NCI-H82 (cell line): ENCODE data around the gene HTT.
"Not testable (repeated sequence)": the region's sequence is repeated elsewhere in the genome, so short reads cannot be mapped to it uniquely, and the experiment has no call there.

Experiments
- DNase-seq: peaks from one replicate; lab custom pipeline; 2025; lab: John Stamatoyannopoulos, UW

HTT gene

GRCh38 chr4:3082925-3083515 lies 8.5 kb downstream of the HTT start:
- DNase-seq, result no peak

GRCh38 chr4:3083732-3084131 lies 9.3 kb downstream of the HTT start:
- DNase-seq, result no peak

- no peak for DNase-seq
Observed at GRCh38 chr4:3085948-3086670, 11.6 kb downstream of the HTT start.

GRCh38 chr4:3087115-3087797 lies 12.8 kb downstream of the HTT start:
- no peak for DNase-seq

DNA sequence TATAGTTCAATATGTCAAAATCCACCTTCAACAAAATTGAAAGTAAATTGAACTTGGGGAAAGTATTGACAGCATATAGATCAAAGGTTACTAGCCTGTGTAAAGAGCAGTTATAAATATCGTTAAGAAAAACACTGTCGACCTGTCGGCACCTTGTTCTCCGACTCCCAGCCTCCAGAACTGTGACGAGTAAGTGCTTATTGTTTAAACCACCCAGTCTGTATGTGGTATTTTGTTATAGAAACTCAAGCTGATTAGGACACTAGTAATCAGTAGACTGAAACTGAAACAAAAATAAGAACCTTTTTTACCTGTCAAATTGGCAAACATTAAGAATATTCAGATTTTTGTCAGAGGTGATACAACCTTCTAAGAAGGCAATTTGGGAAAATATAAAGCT lies 17.0 kb downstream of the HTT start:
- DNase-seq, result no peak

- DNase-seq, result not testable (repeated sequence)
Observed at GRCh38 chr4:3094701-3095100, 20.2 kb downstream of the HTT start.

DNA sequence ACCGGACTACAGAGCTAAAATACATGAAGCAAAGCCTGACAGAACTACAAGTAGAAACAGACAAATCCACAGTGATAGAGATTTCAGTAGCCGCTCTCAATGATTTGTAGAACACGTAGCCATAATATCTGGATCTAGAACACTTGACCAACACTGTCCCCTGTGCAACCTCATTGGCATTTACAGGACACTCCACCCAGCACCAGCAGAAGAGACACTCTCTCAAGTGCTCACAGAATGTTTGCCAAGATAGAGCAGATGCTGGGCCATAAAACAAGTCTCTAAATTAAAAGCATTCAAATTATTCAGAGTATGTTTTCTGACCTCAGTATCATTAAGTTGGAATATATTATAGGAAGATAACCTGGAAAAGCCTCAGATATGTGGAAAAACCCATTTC lies 21.7 kb downstream of the HTT start:
- no peak for DNase-seq

- DNase-seq, result no peak
Observed at GRCh38 chr4:3098346-3098745, 23.9 kb downstream of the HTT start.

GRCh38 chr4:3106339-3107186 lies 32.1 kb downstream of the HTT start:
- peak; percentile 77 for DNase-seq

DNA sequence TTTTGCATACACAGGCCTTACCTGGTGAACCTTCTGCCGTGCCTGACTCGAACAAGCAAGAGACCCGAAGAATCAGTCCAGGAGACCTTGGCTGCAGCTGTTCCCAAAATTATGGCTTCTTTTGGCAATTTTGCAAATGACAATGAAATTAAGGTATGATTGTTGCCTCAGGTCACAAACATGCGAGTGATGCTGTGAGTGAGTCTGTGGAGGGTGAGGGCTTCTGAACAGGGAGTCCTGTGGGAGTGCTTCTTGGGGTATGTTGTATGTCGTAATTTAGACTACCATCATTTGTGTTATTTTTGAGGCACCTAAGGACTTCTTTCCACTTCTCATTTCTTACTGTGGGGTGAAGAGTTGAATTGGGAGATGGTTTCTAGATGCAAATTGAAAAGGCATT lies 32.8 kb downstream of the HTT start:
- DNase-seq, result no peak

DNA sequence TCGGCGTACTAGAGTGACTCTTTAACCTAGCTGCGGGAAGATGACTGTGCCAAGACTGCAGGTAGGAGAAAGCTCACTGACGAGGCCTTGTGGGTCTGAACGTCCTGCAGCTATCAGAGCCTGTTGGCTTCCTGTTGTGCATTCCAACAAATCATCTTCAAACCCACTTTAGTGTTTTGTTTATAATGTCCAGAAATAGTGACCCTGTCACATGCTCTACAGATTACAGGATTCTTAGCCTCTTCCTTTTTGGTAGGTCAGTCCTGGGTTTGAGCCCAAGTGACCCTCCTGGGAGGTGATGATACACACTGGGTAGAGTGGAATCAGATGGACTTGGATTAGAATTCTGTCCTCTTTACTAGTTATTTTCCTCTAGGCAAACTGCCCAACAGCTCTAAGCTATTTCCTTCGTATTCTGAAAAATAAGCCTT lies 33.2 kb downstream of the HTT start:
- DNase-seq, result no peak

DNA sequence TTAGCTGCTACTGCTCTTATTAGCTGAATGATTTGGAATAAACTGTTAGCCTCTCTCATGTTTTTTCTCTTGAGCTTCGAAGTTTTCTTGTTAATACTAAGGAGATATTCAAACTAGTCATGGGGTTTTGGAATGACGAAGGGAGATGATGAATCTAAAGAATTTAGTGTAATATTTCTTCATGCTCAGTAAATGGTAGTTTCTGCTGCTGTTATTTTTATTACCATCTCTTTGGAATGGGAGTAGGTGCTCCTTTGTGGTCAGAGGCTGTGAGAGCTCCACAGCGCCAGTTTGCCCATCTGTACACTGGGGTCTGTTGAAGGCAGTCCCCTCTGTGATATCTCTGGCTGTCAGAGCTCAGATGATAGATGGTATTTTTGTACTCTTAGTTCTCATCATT lies 33.7 kb downstream of the HTT start:
- DNase-seq, result no peak

DNA sequence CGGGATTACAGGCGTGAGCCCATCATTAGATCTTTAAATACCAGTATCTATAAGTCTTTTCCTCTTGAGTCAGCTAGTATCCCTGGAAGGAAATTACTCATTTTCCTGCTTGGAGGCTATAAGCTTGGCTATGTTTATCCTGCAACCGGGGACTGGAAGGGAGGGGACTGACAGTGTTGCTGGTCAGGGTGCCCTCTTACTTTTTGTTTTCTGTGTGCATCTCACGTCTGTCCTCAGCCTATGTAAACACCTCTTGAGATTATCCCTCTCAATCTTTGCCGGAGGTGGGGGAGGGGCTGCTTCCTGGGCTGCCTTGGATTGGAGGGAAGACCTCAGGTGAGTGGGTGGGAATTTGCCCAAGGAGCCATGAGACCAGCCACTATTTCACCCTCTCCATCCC lies 37.0 kb downstream of the HTT start:
- DNase-seq, result peak; percentile 65

DNA sequence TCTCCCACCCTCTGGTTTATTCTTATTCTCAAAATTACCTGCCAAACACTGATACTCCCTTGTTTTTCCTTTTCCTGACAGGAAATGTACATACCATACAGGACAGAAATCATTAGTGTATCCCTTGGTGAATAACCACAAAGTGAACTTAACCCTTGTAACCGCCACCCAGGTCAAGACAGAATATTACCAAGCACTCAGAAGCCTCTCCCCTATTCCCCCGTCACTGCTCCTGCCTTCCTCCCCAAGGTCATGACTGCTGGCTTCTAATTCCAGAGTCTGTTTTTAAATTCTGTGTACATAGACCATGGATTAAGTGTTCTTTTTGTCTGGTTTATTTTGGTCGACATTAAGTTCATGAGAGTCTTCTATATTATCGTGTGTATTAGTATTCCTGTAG lies 37.7 kb downstream of the HTT start:
- DNase-seq, result no peak

DNA sequence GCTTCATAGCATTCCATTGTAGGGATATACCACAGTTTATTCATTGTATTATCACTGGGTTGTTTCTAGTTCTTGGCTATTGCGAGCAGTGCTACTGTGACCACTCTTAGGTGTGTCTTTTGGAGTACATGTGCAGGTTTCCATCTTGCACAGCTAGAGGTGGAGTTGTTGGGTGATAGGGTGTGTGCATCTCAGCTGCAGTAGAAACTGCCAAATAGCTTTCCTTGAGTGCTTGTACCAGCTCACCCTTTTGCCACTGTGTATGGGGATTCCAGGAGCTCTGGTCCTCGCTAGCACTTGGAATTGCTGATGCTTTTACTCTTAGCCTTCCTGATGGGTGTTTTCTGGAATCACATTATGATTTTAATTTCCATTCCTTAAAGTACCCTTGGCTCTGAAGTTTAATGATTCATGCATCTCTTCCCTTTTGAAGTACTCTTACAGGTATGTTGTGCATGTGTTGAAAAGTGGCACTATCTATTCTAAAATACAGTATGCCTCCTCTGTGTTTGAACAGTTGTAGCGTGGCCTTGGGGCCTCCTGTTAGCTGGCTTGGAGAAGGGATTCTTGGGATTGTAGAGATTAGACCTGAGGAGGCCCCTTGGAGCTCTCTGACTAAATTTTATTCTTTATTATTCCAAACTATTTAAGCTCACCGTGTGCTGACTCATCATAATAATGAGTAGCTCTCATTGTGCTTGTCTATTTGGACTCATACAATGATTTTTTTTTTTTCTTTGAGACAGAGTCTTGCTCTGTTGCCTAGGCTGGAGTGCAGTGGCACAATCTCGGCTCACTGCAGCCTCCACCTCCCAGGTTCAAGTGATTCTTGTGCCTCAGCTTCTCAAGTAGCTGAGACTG lies 38.4 kb downstream of the HTT start:
- no peak for DNase-seq

- DNase-seq, result no peak
Observed at GRCh38 chr4:3114377-3114776, 39.9 kb downstream of the HTT start.

DNA sequence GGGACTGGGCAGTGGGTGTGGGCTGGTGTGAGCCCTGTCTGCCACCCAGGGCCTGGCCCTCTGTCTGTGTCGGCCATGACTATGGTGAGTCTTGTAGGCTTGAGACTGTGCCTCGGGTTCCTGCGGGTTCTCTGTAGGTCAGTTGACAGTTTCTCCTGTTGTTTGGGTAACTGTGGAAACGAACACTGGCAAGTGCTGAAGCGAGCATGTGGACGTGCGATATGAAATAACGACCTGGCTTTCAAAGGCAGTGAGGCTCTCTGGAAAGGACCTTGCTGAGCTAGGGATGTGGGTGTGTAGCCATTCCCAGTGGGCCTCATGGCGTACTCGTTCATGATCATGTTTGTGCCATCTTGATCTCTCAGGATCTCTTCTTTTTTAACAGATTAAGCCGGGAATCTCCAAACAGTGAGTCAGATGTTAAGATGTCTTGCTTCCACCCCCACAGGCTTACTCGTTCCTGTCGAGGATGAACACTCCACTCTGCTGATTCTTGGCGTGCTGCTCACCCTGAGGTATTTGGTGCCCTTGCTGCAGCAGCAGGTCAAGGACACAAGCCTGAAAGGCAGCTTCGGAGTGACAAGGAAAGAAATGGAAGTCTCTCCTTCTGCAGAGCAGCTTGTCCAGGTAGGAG lies 41.3 kb downstream of the HTT start:
- no peak for DNase-seq

GRCh38 chr4:3116955-3117354 lies 42.5 kb downstream of the HTT start:
- DNase-seq, result no peak

- DNase-seq, result no peak
Observed at GRCh38 chr4:3118312-3118711, 43.8 kb downstream of the HTT start.

- no peak for DNase-seq
Observed at GRCh38 chr4:3119464-3119863, 45.0 kb downstream of the HTT start.

DNA sequence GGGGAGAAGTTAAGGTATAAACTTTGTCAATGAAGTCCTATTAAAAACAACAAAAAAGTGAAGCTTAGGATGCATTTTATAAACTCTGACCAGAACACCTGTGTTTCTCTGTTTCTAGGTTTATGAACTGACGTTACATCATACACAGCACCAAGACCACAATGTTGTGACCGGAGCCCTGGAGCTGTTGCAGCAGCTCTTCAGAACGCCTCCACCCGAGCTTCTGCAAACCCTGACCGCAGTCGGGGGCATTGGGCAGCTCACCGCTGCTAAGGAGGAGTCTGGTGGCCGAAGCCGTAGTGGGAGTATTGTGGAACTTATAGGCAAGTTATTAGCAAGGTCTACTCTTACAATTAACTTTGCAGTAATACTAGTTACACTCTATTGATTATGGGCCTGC lies 46.6 kb downstream of the HTT start:
- no peak for DNase-seq
